VCaP (cell line): Measurements from ENCODE around the gene RIMS3.

ENCODE experiments used
- H3K27ac ChIP-seq: fragments of 450-650 bp; 2 replicates; pipeline ENCODE4 v1.5.1; 2017
- TF ChIP-seq, protein P1 (sequence below): fragments of 450-650 bp; conservative IDR thresholded peaks from 2 replicates; pipeline ENCODE4 v1.5.1; 2017; ENCODE audit warnings: mild to moderate bottlenecking, moderate library complexity

The RIMS3 gene

GRCh38 chr1:40659649-40659947 lies 5.9 kb downstream of the RIMS3 start:
- H3K27ac ChIP-seq: no peak overlapping the region
- TF ChIP-seq, protein P1, sequence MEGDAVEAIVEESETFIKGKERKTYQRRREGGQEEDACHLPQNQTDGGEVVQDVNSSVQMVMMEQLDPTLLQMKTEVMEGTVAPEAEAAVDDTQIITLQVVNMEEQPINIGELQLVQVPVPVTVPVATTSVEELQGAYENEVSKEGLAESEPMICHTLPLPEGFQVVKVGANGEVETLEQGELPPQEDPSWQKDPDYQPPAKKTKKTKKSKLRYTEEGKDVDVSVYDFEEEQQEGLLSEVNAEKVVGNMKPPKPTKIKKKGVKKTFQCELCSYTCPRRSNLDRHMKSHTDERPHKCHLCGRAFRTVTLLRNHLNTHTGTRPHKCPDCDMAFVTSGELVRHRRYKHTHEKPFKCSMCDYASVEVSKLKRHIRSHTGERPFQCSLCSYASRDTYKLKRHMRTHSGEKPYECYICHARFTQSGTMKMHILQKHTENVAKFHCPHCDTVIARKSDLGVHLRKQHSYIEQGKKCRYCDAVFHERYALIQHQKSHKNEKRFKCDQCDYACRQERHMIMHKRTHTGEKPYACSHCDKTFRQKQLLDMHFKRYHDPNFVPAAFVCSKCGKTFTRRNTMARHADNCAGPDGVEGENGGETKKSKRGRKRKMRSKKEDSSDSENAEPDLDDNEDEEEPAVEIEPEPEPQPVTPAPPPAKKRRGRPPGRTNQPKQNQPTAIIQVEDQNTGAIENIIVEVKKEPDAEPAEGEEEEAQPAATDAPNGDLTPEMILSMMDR: no peak

DNA sequence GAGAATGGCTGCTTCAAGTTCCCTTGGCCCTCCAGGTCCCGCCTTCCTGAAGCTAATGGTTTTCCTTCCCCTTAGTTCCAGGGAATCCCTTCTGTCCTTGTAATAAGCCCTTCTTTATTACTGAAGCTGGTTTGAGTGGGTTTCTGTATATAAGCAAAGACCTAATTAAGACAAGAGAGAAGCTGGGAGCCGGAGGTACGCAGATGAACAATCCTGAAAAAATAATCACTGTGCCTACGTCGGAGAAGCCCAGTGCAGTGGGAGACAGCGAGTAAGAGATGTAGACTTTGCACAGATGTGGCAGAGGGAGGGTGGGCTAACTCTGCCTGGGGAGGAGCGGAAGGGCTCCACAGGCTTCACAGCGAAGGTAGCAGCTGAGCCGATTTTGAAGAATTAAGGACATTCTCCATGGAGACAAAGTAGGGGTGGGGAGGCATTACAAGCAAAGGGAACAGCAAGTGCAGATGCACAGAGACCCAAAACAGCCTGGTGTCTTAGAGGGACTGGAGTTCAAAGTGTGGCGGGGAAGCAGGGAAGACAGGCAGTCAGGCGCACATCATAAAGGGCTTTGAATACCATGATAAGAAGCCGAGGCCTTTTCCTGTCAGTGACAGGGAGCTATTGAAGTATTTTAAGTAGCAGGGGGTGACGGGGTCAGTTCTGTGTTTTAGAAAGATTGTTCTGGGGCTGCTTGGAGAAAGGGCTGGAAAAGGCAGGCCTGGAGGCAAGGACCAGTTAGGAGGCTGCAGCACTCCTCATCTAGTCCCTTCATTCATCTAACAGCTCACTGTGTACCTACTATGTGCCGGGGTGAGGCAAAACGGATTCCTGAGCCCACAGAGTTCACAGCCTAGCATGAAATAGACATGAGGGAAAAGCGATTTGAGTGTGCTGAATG lies 6.5 kb downstream of the RIMS3 start:
- TF ChIP-seq, protein P1: no peak
- no peak overlapping the region for H3K27ac ChIP-seq

DNA sequence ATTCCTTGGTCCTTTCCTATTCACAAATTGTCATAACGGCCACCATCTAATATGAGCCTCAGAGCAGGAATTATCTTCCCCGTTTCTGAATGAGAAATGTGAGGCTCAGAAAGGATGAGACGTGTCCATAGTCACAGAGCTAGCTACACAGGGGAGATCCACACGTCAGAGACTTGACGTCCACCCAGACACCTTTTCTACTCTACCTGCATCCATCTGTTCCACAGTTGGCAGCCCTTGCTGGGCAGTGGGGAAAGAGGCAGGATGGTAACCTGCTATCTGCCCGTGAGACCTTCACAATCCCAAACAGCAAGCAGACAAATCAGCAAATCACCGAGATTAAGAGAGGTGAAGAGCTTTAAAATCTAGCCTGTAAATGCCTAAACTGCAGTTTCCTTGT lies 8.4 kb downstream of the RIMS3 start:
- TF ChIP-seq, protein P1: no peak
- H3K27ac ChIP-seq: no peak overlapping the region

DNA sequence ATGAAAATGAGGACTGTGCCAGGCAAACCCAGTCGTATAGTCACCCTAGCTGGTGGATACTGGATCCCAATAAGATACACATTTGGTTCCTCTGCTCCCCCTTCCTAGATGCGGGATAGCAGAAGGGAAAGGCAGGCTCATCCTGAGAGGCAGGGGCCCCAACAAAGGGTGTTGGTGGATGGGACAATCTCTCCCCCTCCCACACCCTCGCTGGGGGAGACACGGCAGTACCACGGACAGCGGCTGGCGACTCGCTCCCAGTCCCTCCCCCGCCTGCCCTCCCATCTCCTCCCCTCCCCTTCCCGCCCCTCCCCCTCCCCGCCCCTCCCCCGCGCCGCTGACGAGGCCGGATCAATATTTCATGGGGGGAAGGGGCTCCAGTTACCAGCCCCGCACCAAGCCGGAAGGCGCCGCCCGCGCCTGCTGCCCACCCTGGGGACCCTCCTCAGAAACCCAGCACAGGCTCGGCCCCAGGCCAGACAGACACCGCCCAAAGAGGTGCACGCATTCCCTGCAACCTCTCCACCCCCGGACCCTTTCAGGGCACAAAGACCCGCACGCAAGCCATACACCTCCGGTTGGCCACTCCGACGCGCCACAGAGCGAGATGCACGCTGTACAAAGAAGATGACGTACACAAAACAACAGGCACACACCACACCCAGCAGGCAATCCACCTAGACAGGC lies 11.5 kb downstream of the RIMS3 start:
- no peak overlapping the region for H3K27ac ChIP-seq
- TF ChIP-seq, protein P1: no peak

GRCh38 chr1:40652979-40653378 lies 12.5 kb downstream of the RIMS3 start:
- TF ChIP-seq, protein P1: no peak
- no peak overlapping the region for H3K27ac ChIP-seq

DNA sequence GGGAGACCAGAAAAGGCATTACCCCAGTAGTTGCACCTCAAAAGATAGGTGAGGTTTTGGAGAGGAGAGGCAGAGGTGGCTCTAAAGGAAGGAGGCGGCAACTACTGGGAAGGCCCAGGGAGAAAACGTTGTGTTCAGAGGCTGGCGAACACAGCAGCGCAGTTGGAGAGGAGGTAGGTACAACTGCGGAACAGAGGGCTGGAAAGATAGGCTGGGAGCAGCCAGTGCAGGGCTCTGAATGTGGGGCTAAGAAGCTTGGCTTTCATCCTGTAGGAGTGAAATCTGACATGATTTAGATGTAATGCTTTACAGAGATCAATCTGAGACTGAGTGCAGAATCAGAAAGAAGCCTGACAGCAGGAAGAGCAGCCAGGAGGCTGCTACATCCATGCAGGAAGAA lies 13.0 kb downstream of the RIMS3 start:
- no peak overlapping the region for H3K27ac ChIP-seq
- TF ChIP-seq, protein P1: no peak

DNA sequence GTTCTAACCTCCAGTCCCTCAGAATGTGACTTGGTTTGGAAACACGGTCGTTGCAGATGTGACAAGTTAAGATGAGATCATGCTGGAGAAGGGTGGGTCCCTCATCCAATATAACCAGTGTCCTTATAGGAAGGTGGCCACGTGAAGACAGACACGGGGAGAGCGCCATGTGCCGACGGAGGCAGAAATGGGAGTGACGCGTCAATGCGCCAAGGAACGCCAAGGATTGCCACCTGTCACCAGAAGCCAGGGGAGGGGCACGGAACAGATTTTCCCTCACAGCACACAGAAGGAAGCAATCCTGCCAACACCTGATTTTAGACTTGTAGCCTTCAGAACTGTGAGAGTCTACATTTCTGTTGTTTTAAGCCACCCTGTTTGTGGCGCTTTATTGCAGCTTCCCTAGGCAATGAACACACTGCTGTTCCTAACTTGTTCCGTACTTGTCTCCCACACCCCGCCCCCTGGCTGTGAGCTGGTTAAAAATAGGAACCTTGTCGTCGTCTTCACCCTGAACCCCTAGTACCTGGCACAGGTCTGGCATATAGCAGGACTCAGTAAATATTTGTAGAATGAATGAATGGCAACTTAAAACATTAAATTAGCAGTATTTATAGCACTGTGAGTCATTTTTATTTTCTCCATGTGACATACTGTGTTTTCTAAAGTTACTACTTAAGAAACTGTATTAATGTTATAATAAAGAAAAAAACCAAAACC lies 14.2 kb downstream of the RIMS3 start:
- TF ChIP-seq, protein P1: no peak
- no peak overlapping the region for H3K27ac ChIP-seq
